ENCODE measurements around the gene CYTL1.
A peak's percentile ranks its signal among the peaks of the same experiment; 100 is the strongest.

The CYTL1 gene

GRCh38 chr4:4987656-4988055 lies 31.6 kb downstream of the CYTL1 start:
- no peak for TF ChIP-seq CTCF (IDR thresholded peaks at IDR 0.05; ENCODE audit: low read length, missing control alignments)
- H3K4me3 ChIP-seq (replicated peaks; ENCODE audit: low read depth, low read length): no peak overlapping the region
- DNase-seq (ENCODE audit: low read depth): no peak

- H3K4me3 ChIP-seq (replicated peaks; ENCODE audit: low read depth, low read length): no peak overlapping the region
- no peak for TF ChIP-seq CTCF (IDR thresholded peaks at IDR 0.05; ENCODE audit: low read length, missing control alignments)
- DNase-seq (ENCODE audit: low read depth): no peak
Observed at GRCh38 chr4:4986841-4987240, 32.4 kb downstream of the CYTL1 start.

- DNase-seq (ENCODE audit: low read depth): no peak
- TF ChIP-seq CTCF (IDR thresholded peaks at IDR 0.05; ENCODE audit: low read length, missing control alignments): peak; percentile 25
- no peak overlapping the region for H3K4me3 ChIP-seq (replicated peaks; ENCODE audit: low read depth, low read length)
Observed at GRCh38 chr4:4985844-4986243, 33.4 kb downstream of the CYTL1 start.

GRCh38 chr4:4985036-4985435 lies 34.2 kb downstream of the CYTL1 start:
- no peak overlapping the region for H3K4me3 ChIP-seq (replicated peaks; ENCODE audit: low read depth, low read length)
- DNase-seq (ENCODE audit: low read depth): no peak
- TF ChIP-seq CTCF (IDR thresholded peaks at IDR 0.05; ENCODE audit: low read length, missing control alignments): no peak

GRCh38 chr4:4984186-4984585 lies 35.1 kb downstream of the CYTL1 start:
- no peak for DNase-seq (ENCODE audit: low read depth)
- no peak overlapping the region for H3K4me3 ChIP-seq (replicated peaks; ENCODE audit: low read depth, low read length)
- TF ChIP-seq CTCF (IDR thresholded peaks at IDR 0.05; ENCODE audit: low read length, missing control alignments): no peak

- no peak overlapping the region for H3K4me3 ChIP-seq (replicated peaks; ENCODE audit: low read depth, low read length)
- no peak for TF ChIP-seq CTCF (IDR thresholded peaks at IDR 0.05; ENCODE audit: low read length, missing control alignments)
- DNase-seq (ENCODE audit: low read depth): no peak
Observed at GRCh38 chr4:4981827-4982226, 37.4 kb downstream of the CYTL1 start.

- H3K4me3 ChIP-seq (replicated peaks; ENCODE audit: low read depth, low read length): no peak overlapping the region
- no peak for TF ChIP-seq CTCF (IDR thresholded peaks at IDR 0.05; ENCODE audit: low read length, missing control alignments)
- DNase-seq (ENCODE audit: low read depth): peak; percentile 48
Observed at GRCh38 chr4:4981427-4981826, 37.8 kb downstream of the CYTL1 start.
